ENCODE results near the gene KBTBD2.
"Not testable (repeated sequence)": the region's sequence is repeated elsewhere in the genome, so short reads cannot be mapped to it uniquely, and the experiment has no call there.

The KBTBD2 gene

DNA sequence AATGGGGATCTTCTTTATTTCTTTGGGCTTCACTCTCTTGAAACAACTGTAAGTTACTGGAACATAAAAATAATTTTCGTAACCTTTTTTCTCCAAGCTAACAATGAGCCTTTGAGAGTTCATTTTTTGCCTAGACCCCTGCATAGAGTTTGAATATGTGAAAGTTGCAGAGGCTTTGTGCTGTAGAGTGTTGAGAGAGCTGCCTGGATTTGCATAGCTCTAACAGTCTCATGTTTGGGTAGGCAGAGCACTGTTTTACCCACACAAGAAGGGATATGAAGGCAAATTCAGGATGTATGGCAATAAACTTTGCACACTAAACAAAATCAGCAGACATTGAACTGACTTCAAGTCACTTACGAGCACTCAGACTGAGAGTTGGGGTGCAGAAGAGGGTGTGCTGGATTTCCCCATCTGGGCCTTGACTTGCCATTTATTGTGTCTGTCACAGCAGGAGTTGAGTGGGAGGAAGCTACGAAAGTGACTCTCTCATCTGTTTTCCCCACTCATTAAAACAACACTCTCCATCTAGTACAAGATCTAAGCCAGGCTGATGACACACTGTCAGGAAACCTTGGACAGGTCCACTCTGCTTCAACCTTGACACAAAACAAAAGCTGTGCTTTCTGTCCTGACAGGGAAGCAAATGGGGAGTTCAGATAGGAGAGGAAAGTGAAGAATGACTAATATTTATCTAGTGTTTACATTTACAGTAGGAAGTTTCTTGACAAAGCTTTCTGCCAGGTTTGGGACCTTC, 62.4 kb downstream of the KBTBD2 start:
- not testable (repeated sequence) for H3K4me3 Mint-ChIP-seq; ATAC-seq (replicated peaks; ENCODE audit: extremely low read depth, poor library complexity, severe bottlenecking); H3K27me3 Mint-ChIP-seq; DNase-seq (ENCODE audit: low spot score in 2 of 2); H3K4me1 Mint-ChIP-seq; H3K27ac Mint-ChIP-seq (ENCODE audit: low read depth); H3K36me3 Mint-ChIP-seq (ENCODE audit: insufficient read depth); H3K9me3 Mint-ChIP-seq

Measured in central memory CD8-positive, alpha-beta T cell (primary cell).